GM12872 (cell line): ENCODE data around the gene CACNA1B.
"Not testable (repeated sequence)": the region's sequence is repeated elsewhere in the genome, so short reads cannot be mapped to it uniquely, and the experiment has no call there.

Source experiments
- TF ChIP-seq, protein P1 (sequence below): IDR thresholded peaks from 3 replicates; pipeline ENCODE4 v1.5.1; 2011; ENCODE audit warnings: low read depth, mild to moderate bottlenecking, low read length, moderate library complexity; ENCODE audit not compliant: insufficient read depth

CACNA1B gene

GRCh38 chr9:137877506-137878122, at the start of gene CACNA1B:
CACNA1B (plus strand) TSS chr9:137877782; CDS start chr9:137877934, 152 bp downstream.
- TF ChIP-seq, protein P1, sequence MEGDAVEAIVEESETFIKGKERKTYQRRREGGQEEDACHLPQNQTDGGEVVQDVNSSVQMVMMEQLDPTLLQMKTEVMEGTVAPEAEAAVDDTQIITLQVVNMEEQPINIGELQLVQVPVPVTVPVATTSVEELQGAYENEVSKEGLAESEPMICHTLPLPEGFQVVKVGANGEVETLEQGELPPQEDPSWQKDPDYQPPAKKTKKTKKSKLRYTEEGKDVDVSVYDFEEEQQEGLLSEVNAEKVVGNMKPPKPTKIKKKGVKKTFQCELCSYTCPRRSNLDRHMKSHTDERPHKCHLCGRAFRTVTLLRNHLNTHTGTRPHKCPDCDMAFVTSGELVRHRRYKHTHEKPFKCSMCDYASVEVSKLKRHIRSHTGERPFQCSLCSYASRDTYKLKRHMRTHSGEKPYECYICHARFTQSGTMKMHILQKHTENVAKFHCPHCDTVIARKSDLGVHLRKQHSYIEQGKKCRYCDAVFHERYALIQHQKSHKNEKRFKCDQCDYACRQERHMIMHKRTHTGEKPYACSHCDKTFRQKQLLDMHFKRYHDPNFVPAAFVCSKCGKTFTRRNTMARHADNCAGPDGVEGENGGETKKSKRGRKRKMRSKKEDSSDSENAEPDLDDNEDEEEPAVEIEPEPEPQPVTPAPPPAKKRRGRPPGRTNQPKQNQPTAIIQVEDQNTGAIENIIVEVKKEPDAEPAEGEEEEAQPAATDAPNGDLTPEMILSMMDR: not testable (repeated sequence)

DNA sequence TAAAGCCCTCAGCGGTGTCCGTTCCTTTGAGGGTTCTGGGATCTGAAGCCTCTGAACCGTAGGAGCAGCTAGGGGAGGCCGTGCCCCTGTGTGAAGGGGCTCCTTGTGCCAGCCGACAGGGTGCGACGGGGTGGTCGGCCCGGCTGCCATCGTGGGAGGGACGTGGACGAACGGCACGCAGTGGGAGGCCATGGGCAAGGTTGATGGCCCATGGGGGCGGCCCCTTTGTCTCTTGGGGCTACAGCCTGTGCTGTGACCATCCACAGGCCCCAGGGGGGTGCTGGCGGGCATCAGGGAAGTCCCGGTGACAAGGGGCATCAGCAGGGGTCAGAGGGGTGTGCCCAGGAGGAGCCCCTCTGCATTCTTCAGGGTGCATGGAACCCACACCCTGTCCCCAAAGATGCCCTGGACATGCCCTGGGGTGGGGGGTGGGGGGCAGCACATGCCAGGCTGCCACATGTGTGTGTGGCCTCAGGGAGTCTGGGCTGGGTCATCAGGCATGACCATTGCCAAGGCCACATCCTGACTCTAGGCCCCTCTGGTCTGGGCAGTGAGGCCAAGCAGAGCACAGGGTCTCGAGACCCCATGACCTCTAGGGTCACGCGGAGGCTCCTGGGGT, 49.6 kb upstream of the CACNA1B start:
- TF ChIP-seq, protein P1: no peak

DNA sequence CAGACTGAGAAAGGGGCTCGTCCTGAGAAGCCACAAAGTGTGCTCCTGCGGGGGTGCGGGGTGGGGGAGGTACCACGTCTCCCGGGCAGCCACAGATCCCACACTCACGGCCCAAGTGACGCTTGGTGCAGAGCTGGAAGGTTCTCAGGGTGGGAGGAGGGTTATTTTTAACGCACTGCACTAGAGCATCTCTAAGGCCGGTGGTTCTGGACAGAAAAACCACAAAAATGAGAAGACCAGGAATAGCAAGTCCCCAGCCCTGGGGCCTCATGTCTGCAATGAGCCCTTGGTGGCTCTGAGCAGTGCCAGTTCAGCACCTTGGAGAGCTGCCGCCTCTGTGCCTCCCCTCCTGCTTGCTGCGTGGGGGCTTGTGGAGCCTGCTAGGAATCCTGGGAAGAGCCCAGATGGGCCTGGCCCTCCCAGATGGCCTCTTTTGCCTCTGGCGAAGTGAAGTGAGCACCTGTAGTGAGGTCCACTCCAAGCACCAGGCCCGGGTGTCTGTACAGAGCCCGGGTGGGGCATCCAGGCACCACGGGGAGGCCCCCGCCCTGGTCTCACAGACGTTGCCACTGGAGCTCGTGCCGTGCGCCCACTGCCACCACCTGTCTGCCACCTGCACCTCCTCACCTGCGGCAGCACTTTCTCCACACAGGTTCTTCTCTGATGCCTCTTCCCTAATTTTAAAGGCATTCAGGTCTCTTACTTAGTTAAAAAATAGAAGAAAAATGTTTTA, 48.9 kb upstream of the CACNA1B start:
- TF ChIP-seq, protein P1: no peak

GRCh38 chr9:137829260-137829996, 48.2 kb upstream of the CACNA1B start:
- TF ChIP-seq, protein P1: no peak

- TF ChIP-seq, protein P1: no peak
Measured at GRCh38 chr9:137832191-137832700, 45.3 kb upstream of the CACNA1B start.

- TF ChIP-seq, protein P1: no peak
Measured at GRCh38 chr9:137832830-137833590, 44.6 kb upstream of the CACNA1B start.
